Gastrocnemius medialis (tissue), 4 donors: ENCODE results near the gene MAPK8IP1. TPM values are rescaled to one million over a fixed set of nuclear protein-coding genes. Genes with fewer than 3 reads are reported as not detected.

ENCODE experiments used
- ATAC-seq, 2 donors: fragments of 150-250 bp; one replicate each; pipeline ENCODE4 v1.9.1; 2016
- DNase-seq, 2 donors: peaks; one replicate each; pipeline ENCODE4 v3.0.0-alpha.2; 2019
- H3K27ac ChIP-seq, 4 donors: fragments of 200-600 bp; sonication (generic); 1 replicate in 1 of 4; 2 replicates in 3 of 4; pipeline ENCODE4 v1.5.1; 2016 to 2018; ENCODE audit warnings: mild to moderate bottlenecking in 2 of 4, moderate library complexity in 1 of 4
- H3K27me3 ChIP-seq, 3 donors: fragments of 200-600 bp; sonication (generic) in 2 of 3; 1 replicate in 1 of 3; 2 replicates in 2 of 3; pipeline versions ENCODE4 v1.5.1 to v1.6.0; 2016 to 2019; ENCODE audit warnings: mild to moderate bottlenecking in 1 of 3, moderate library complexity in 1 of 3
- H3K36me3 ChIP-seq, 2 donors: fragments of 200-600 bp; sonication (generic) in 1 of 2; one replicate each; pipeline ENCODE4 v1.5.1; 2017 to 2018
- H3K4me1 ChIP-seq, 2 donors: fragments of 200-600 bp; sonication (generic) in 1 of 2; one replicate each; pipeline ENCODE4 v1.5.1; 2016 to 2017; ENCODE audit warnings: mild to moderate bottlenecking in 2 of 2
- H3K4me3 ChIP-seq, 4 donors: fragments of 200-600 bp; sonication (generic) in 3 of 4; 1 replicate in 1 of 4; 2 replicates in 3 of 4; pipeline ENCODE4 v1.5.1; 2016 to 2019; ENCODE audit warnings: mild to moderate bottlenecking in 2 of 4
- H3K9me3 ChIP-seq, 3 donors: fragments of 200-600 bp; sonication (generic) in 2 of 3; 1 replicate in 1 of 3; 2 replicates in 2 of 3; pipeline ENCODE4 v1.5.1; 2016 to 2019
- POLR2A ChIP-seq, 2 donors: fragments of 450-650 bp; IDR thresholded peaks; one replicate each; pipeline ENCODE4 v1.6.1; 2017; ENCODE audit warnings: antibody characterized with exemption in 2 of 2, mild to moderate bottlenecking in 2 of 2, moderate library complexity in 2 of 2
- in situ Hi-C, 4 donors: fragments of 200-750 bp; cut with MboI; loops; one replicate each; pipeline versions ENCODE4 v1.15.0 to v1.8.0; 2017; ENCODE audit warnings: low sequenced_read_pairs in 4 of 4
- intact Hi-C: fragments of 100-400 bp; cut with DNase I; formaldehyde crosslinking; loops from one replicate; pipeline ENCODE4 v1.15.1; 2023; ENCODE audit warnings: low total_unique reads
- total RNA-seq, 4 donors: library from RNA; depleted of rRNA; stranded (reverse); fragments of >200 nt; gene quantifications; one replicate each; pipeline versions ENCODE4 v1.1.0 to v1.2.3, GENCODE V29; 2016
- TF ChIP-seq, protein P1 (sequence below), 5 experiments: fragments of 450-650 bp in 3 of 5; fragments of 200-600 bp in 2 of 5; sonication (generic) in 2 of 5; IDR thresholded peaks in 4 of 5; conservative IDR thresholded peaks in 1 of 5; 1 replicate in 4 of 5; 2 replicates in 1 of 5; pipeline ENCODE4 v1.5.1; 2016 to 2019; ENCODE audit warnings: antibody characterized with exemption in 5 of 5, mild to moderate bottlenecking in 3 of 5, moderate library complexity in 3 of 5

Gene MAPK8IP1
- total RNA-seq, 4 donors from 2014 or later: 1.4 to 4.0 (median 1.9) TPM

DNA sequence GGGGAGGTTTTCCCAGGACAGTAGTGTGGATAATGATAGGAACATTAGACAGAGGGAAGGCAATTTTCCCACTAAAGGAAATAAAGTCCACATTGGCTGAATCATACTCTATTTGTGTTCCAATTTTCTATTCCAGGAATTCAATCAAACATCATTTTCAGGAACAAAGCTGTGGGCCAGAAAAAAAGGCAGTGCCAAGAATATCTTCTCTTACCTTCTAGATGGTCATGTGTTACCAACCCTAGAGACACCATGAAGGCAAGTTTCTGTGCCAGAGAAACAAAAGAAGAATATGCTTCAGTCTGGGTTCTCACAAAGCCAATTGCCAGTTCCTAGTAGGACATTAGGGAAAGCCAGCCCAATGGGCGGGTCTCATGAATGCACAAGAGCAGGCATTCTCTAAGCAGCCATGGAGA, 64.5 kb downstream of the MAPK8IP1 start:
- peaks cover 0 to 66% of the 10 kb centered on the region in 2 donors for H3K36me3 ChIP-seq
- TF ChIP-seq POLR2A (IDR thresholded peaks at IDR 0.05): no peak
- TF ChIP-seq, protein P1, sequence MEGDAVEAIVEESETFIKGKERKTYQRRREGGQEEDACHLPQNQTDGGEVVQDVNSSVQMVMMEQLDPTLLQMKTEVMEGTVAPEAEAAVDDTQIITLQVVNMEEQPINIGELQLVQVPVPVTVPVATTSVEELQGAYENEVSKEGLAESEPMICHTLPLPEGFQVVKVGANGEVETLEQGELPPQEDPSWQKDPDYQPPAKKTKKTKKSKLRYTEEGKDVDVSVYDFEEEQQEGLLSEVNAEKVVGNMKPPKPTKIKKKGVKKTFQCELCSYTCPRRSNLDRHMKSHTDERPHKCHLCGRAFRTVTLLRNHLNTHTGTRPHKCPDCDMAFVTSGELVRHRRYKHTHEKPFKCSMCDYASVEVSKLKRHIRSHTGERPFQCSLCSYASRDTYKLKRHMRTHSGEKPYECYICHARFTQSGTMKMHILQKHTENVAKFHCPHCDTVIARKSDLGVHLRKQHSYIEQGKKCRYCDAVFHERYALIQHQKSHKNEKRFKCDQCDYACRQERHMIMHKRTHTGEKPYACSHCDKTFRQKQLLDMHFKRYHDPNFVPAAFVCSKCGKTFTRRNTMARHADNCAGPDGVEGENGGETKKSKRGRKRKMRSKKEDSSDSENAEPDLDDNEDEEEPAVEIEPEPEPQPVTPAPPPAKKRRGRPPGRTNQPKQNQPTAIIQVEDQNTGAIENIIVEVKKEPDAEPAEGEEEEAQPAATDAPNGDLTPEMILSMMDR (IDR thresholded peaks at IDR 0.05 in 4 of 5, conservative IDR thresholded peaks at IDR 0.05 in 1 of 5): no peak
- no peaks in the 10 kb centered on the region for H3K27me3 ChIP-seq
- in situ Hi-C loops: loop anchor here in 1 of 4 donors (25.0 kb wide), 1 partner anchor 362 kb away; no protein-coding TSS in a partner anchor
- H3K27ac ChIP-seq: no peak overlapping the region
- DNase-seq: no peak
- no peak overlapping the region for H3K4me3 ChIP-seq
- H3K4me1 ChIP-seq: peaks cover 8 to 12% of the 10 kb centered on the region in 2 donors
- intact Hi-C loops: no loop called here
- no peaks in the 10 kb centered on the region for H3K9me3 ChIP-seq
- ATAC-seq: no peak

Other genes starting within 250 kb of the MAPK8IP1 start
- gene CHST1, start 220.0 kb upstream of the MAPK8IP1 start, total RNA-seq: 1 to 10 TPM; 4.5 to 5.6 (median 5.0) TPM
- 10 to 100 TPM in 1 of 4 donors, 1 to 10 TPM in 3; 4.8 to 11.7 (median 7.8) TPM for gene SLC35C1, start 80.5 kb upstream of the MAPK8IP1 start, total RNA-seq
- gene CRY2, start 38.2 kb upstream of the MAPK8IP1 start, total RNA-seq: 10 to 100 TPM; 36.4 to 85.9 (median 37.9) TPM
- not detected for gene FREY1, start 21.6 kb downstream of the MAPK8IP1 start, total RNA-seq
- gene PEX16, start 32.2 kb downstream of the MAPK8IP1 start, total RNA-seq: 10 to 100 TPM; 18.5 to 27.2 (median 20.5) TPM
- gene LARGE2, start 37.0 kb downstream of the MAPK8IP1 start, total RNA-seq: not detected
- gene PHF21A, start 235.8 kb downstream of the MAPK8IP1 start, total RNA-seq: 10 to 100 TPM in 3 of 4 donors, 1 to 10 TPM in 1; 9.8 to 20.2 (median 15.4) TPM